ENCODE data around the gene IZUMO2.

GRCh38 chr19:50152578-50152977 is 10.5 kb downstream of the IZUMO2 start:
- TF ChIP-seq CTCF (IDR thresholded peaks at IDR 0.05) (no peak), POLR2A (IDR thresholded peaks at IDR 0.05) (no peak)

Measured in body of pancreas (tissue), 4 donors.